Dermis blood vessel endothelial cell (primary cell): ENCODE measurements around the gene GBX1. TPM values are rescaled to one million over a fixed set of nuclear protein-coding genes. Genes with fewer than 3 reads are reported as not detected.
A peak's percentile ranks its signal among the peaks of the same experiment; 100 is the strongest.

Source experiments
- DNase-seq: peaks from one replicate; pipeline ENCODE4 v3.0.0; 2010
- total RNA-seq: library from RNA; depleted of rRNA; stranded (reverse); fragments of >200 nt; gene quantifications from 2 replicates; pipeline ENCODE4 v1.2.3, GENCODE V29; 2014

Gene GBX1
- total RNA-seq, 1 donor from 2014 or later: not detected

- DNase-seq: peak; percentile 87
Observed at GRCh38 chr7:151110941-151111645, 56.4 kb downstream of the GBX1 start.

DNA sequence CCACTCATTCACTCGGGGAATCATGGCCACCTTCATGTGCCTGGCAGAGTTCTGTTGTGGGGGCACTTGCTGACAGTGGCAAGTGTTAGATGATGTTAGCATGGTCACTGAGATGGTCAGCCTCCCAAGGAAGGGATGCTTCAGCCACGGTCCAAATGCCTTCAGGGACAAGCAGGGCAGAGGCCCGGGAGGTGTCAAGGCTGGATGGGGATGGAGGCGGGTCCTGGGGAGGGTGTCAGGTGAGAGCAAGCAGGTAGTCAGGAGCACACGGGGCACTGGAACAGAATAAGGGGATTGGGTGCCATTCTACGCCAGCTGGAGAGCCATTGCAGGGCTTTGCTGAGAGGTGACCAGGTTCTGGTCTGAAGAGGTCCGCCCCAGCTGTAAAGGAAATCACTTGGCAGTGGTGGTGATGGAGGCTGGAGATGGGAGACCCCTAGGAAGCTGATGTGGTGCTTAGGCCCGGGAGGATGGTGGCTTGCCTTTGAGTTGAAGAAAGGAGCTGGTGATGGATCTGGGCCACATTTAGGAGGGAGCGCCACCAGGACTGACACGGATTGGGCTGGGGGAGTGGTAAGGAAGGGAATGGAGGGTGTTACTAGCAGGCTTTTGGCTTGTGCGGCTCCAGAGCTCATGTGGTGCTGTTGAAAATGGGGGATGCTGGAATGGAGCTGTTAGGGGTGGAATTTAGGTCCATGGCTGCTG, 57.1 kb downstream of the GBX1 start:
- no peak for DNase-seq

DNA sequence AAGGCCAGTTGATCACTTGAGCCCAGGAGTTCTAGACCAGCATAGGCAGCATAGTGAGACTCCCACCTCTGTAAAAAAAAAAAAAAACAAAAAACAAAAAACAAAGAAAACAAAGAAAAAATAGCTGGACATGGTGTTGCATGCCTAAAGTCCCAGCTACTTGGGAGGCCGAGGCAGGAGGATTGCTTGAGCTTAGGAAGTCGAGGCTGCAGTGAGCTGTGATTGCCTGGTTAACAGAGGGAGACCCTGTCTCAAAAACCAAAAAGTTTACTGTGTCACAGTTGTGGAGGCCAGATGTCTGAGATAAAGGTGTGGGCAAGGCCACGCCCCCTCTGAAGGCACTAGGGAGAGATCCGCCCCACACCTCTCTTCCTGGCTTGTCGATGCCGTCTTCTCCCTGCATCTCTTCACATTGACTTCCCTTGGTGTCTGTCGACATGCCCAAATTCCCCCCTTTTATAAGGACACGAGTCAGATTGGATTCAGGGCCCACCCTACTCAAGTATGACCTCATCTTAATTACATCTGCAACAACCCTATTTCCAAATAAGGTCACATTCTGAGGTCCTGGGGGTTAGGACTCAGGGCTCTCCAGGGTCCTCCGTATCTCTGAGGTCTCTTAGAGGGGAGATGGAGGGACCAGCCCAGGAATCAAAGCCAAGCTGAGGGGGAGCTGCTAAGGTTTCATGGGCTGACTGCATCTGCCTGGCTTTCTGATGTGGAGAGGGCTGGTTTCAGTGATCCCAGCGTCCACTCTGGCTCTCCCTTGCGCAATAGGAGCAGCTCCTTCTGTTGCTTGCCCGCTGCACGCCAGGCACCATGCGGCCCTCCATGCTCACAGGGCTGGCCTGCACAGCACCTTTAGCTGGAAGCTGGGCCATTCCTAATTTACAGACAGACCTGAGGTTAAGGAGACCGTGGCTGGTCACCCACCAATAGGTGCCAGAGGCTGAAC, 58.1 kb downstream of the GBX1 start:
- no peak for DNase-seq

DNA sequence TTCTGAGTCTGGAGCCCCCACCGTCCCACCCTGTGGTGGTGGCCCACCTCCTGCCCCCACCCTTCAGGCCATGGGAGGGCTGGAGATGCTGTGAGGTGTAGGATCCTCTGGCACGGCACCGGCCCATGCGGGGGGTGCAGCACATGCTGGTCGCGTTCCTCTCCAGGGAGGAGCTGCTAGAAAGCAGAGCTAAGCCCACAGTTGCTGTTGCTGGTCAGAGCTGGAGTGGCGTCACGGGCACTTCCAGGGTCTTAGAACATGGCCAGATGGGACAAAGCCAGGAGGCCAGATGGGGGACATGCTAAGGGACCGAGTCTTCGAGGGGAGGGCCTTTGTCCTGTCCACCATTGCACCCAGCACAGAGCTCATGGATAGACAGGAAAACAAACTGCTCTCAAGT, 59.6 kb downstream of the GBX1 start:
- no peak for DNase-seq

DNA sequence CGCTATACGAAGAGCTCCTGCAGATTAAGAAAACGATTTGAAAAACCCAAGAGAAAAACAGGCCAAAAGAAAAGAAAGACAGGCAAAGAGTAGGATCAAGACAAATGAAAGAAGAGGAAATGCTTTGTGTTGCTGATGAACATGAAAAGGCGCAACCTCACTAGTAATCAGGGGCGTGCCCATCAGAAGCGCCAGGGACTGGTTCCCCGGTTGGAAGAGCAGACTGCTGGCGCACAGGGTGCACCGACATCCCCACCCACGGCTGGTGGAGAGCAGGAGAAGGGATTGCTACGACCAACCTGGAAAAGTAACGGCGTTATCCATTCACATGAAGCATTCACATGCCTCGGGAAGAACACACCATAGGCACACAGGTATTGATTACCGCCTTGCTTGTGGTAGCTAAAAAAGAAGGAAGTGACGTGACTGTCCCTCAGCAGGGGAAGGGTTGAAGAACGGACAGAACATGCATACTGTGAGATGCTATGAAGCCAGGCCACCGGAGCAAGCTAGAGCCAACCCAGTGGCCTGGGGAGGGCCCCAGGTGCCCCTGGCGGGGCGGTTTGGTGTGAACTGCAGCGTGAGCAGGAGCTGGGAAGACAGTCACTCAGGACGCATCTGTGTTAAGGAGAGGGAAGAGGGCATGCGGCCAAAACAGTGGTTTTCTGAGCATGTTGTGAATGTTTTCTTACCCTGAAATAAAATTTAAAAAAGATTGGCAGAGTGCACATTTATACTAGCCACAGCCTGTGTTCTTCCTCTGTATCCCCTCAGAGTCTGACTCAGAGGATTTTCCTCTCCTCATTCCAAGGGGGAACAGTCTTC, 62.9 kb downstream of the GBX1 start:
- peak; percentile 86 for DNase-seq

DNA sequence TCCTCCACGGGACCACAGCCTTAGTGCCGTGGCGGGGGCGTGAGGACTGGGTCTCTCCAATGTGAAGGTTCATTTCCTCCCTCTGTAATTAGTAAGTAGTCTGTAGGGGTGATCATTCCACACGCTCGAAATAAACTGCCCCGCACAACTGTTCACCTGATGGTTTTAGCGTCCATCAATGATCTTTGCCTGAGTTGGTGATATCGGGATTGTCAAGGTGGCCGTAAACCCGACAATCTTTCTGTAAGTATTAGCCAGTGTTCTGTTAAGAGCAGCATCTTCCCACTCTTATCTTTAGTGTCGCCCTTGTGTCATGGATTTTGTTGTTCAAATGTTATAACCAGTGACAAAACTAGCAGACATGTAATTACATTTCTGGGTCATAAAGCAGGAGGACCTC, 63.5 kb downstream of the GBX1 start:
- no peak for DNase-seq

GRCh38 chr7:151102991-151103390, 64.5 kb downstream of the GBX1 start:
- DNase-seq: no peak

- no peak for DNase-seq
Observed at GRCh38 chr7:151101621-151102396, 65.7 kb downstream of the GBX1 start.

DNA sequence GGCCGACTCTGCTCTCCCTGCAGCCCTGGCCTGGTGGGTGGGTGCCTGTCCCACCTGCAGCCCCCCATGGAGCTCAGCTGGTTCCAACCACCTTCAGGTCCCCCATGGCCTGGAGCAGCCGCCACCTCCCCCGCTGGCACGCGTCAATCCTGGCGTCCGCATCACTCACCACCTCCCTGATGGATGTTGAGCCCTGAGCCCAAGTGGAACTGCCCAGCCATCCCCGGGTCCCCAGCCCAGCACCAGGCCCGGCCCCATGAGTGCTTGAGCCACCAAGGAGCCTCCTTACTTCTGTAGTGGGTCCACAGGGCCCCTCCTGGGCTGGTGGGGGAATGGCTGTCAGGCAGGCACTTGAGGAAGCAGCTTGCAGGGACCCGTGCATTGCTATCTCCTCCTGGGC, 66.6 kb downstream of the GBX1 start:
- DNase-seq: no peak

- DNase-seq: peak; percentile 37
Observed at GRCh38 chr7:151099486-151100211, 67.8 kb downstream of the GBX1 start.

Other genes with a start within 250 kb of the GBX1 start
- gene KCNH2, start 189.4 kb downstream of the GBX1 start, total RNA-seq: under 0.01 TPM in 1 of 2 replicates, not detected in the other
- 33.4 and 103 TPM in 2 replicates for gene NOS3, start 176.7 kb downstream of the GBX1 start, total RNA-seq
- gene ATG9B, start 143.2 kb downstream of the GBX1 start, total RNA-seq: 0.28 TPM in 1 of 2 replicates, not detected in the other
- 20.4 and 38.2 TPM in 2 replicates for gene ABCB8, start 139.2 kb downstream of the GBX1 start, total RNA-seq
- gene ASIC3, start 119.2 kb downstream of the GBX1 start, total RNA-seq: 0.42 TPM in 1 of 2 replicates, not detected in the other
- 14.1 and 17.6 TPM in 2 replicates for gene CDK5, start 109.8 kb downstream of the GBX1 start, total RNA-seq
- gene SLC4A2, start 108.1 kb downstream of the GBX1 start, total RNA-seq: 93.6 and 113 TPM in 2 replicates
- gene FASTK, start 86.9 kb downstream of the GBX1 start, total RNA-seq: 67.0 and 69.6 TPM in 2 replicates
- 28.4 and 35.6 TPM in 2 replicates for gene TMUB1, start 84.2 kb downstream of the GBX1 start, total RNA-seq
- 94.9 and 142 TPM in 2 replicates for gene AGAP3, start 81.2 kb downstream of the GBX1 start, total RNA-seq
- gene ASB10, start 19.6 kb upstream of the GBX1 start, total RNA-seq: not detected in 2 replicates
- not detected in 2 replicates for gene H2BK1, start 42.8 kb upstream of the GBX1 start, total RNA-seq
- 74.6 and 76.2 TPM in 2 replicates for gene ABCF2, start 59.5 kb upstream of the GBX1 start, total RNA-seq
- 49.9 and 66.1 TPM in 2 replicates for gene CHPF2, start 64.8 kb upstream of the GBX1 start, total RNA-seq
- gene SMARCD3, start 81.0 kb upstream of the GBX1 start, total RNA-seq: 0.85 and 2.0 TPM in 2 replicates
- gene NUB1, start 174.1 kb upstream of the GBX1 start, total RNA-seq: 45.4 and 54.2 TPM in 2 replicates
- not detected in 2 replicates for gene WDR86, start 242.3 kb upstream of the GBX1 start, total RNA-seq